ENCODE measurements around the gene NOTCH1. TPM values are rescaled to one million over a fixed set of nuclear protein-coding genes. Genes with fewer than 3 reads are reported as not detected.

The NOTCH1 gene
- total RNA-seq, 3 donors from 2014 or later = 59.0 to 101 (median 72.6) TPM

DNA sequence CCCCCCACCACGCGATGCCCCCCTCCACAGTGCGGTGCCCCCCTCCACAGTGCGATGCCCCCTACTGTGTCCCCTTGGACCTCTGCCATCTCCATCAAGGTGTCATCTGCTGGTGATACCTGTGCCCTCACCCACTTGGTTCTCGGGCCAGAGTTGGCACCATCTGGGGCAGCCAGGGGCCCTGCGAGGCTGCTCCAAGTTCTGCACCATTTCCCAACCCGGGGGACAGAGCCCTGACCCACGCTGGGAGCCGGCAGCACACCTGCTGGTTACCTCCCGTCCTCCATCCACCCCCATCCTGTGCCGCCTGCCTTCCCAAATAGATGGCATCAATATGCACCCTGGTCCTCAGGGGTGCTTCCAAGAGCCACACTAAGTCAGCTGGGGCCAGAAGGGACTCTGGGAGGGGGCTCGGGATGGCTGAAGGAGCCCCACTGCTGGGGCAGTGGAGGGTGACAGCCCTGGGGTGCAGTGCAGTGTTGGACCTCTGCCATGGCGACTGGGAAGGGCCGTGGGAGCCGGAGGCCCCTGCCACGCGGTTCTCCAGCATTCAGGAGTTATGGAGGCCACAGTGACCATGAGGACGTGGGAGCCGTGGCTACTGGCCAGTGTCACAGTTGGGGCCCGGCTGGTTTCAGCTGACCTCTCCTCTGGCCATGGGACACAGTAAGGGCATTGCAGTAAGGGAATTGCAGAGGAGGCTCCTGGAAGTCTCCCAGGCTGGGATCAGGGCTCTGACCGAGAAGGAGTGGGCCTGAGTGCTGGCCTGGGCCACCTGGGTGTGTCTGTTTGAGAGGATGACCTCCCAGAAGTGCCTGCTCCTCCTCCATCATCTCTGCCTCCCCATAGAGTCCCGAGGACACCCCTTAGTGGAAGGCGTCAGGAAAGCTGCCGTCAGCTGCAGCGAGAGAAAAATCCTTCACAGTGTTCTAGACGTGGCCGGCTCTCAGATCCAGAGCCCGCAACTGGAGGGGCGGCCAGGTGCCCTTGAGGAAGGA, 44.2 kb upstream of the NOTCH1 start:
- intact Hi-C loops (cut with DNase I, micrococcal nuclease) = no loop called here

DNA sequence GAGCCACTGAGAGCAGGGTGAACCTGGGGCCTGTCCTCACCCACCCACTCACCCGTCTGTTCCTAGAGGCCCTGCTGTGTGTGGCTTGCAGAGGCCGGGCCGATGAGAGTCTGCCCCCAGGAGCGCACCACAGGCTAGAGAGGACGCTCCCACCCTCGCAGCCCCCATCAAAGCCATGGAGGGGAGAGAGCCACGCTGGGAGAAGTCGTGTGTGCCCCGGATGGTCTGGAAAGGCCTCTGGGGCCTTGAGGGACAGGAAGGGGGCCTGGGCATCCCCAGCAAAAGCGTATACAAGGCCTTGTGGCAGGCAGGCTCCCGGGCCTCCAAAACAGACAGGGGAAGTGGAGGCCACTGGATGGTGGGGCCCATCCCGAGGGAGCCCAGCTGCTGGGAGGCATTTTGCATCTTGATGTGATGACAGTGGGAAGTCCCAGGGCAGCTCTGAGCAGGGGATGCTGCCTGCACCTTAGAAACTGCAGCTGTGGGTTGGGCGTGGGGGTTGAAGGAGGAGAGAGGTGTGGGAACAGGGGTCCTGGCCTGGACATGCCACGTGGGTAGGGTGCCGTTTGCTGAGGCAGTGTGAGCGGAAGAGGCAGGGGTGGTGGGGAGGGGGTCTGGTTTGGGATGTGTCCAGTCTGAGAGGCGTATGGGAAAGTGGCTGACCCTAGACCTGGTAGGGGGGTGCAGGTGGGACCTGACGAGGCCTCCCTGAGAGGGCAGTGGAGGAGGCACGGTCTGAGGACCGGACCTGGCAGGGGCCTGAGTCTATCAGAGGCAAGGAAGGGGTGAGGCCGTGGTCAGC, 43.0 kb upstream of the NOTCH1 start:
- DNase-seq (peak in 1 of 3 donors; percentile 42), ATAC-seq (no peak)
- intact Hi-C loops (cut with DNase I, micrococcal nuclease) = no loop called here
- Histone ChIP-seq H3K36me3 (ENCODE audit: low read depth) (no peaks in the 10 kb centered on the region), H3K4me3 (no peak overlapping the region), H3K9me3 (no peaks in the 10 kb centered on the region), H3K4me1 (ENCODE audit: low read depth) (peaks cover 20% of the 10 kb centered on the region)
- TF ChIP-seq, protein P1, sequence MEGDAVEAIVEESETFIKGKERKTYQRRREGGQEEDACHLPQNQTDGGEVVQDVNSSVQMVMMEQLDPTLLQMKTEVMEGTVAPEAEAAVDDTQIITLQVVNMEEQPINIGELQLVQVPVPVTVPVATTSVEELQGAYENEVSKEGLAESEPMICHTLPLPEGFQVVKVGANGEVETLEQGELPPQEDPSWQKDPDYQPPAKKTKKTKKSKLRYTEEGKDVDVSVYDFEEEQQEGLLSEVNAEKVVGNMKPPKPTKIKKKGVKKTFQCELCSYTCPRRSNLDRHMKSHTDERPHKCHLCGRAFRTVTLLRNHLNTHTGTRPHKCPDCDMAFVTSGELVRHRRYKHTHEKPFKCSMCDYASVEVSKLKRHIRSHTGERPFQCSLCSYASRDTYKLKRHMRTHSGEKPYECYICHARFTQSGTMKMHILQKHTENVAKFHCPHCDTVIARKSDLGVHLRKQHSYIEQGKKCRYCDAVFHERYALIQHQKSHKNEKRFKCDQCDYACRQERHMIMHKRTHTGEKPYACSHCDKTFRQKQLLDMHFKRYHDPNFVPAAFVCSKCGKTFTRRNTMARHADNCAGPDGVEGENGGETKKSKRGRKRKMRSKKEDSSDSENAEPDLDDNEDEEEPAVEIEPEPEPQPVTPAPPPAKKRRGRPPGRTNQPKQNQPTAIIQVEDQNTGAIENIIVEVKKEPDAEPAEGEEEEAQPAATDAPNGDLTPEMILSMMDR (IDR thresholded peaks at IDR 0.05) = no peak

More for the DNA sequence above, 44.2 kb upstream of the NOTCH1 start:
- TF ChIP-seq, protein P1 (IDR thresholded peaks at IDR 0.05) = no peak
- Histone ChIP-seq H3K4me3 (no peak overlapping the region), H3K36me3 (ENCODE audit: low read depth) (no peaks in the 10 kb centered on the region), H3K9me3 (no peaks in the 10 kb centered on the region), H3K4me1 (ENCODE audit: low read depth) (peaks cover 20% of the 10 kb centered on the region)
- peak in 1 of 3 donors; percentile 47 for DNase-seq
- no peak for ATAC-seq

DNA sequence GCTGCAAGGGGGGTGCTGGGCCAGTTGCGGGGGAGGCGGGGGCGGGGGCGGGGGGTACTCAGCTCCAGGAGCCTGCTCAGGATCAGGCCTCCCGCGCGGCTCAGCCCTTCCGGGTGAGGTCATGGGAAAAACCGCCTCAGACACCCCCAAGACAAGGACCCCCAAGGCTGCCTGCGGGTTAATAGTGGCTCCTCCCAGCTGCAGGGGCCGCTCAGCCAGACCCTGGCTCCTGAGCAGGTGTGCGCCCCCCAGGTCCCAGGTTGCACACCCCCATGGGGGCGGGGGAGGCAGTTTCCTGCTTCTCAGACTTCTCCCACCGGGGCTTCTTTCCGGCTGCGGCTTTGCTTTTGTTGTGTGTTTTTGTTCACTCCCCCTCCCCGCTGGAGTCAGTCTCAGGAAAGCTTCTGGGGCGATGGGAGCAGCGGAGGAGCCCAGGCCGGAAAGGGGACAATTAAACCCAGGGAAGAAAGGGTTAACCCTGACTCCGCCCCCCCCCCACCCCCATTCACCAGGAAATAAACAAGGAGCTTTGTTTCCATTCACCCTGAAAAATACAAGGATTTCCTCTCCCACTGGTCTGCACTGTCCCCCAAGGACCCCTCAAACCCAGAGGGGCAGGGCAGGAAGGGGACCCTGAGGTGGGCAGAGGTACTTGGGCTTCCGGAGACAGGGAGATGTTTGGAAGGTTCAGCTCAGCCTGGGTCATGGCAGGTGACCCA, 42.3 kb upstream of the NOTCH1 start:
- peak in 1 of 3 donors; percentile 52 for DNase-seq
- H3K9me3 ChIP-seq = no peaks in the 10 kb centered on the region
- H3K4me1 ChIP-seq (ENCODE audit: low read depth) = peaks cover 20% of the 10 kb centered on the region
- intact Hi-C loops (cut with DNase I, micrococcal nuclease) = no loop called here
- TF ChIP-seq, protein P1 (IDR thresholded peaks at IDR 0.05) = no peak
- no peak overlapping the region for H3K4me3 ChIP-seq
- H3K36me3 ChIP-seq (ENCODE audit: low read depth) = no peaks in the 10 kb centered on the region
- peak; percentile 6 for ATAC-seq

DNA sequence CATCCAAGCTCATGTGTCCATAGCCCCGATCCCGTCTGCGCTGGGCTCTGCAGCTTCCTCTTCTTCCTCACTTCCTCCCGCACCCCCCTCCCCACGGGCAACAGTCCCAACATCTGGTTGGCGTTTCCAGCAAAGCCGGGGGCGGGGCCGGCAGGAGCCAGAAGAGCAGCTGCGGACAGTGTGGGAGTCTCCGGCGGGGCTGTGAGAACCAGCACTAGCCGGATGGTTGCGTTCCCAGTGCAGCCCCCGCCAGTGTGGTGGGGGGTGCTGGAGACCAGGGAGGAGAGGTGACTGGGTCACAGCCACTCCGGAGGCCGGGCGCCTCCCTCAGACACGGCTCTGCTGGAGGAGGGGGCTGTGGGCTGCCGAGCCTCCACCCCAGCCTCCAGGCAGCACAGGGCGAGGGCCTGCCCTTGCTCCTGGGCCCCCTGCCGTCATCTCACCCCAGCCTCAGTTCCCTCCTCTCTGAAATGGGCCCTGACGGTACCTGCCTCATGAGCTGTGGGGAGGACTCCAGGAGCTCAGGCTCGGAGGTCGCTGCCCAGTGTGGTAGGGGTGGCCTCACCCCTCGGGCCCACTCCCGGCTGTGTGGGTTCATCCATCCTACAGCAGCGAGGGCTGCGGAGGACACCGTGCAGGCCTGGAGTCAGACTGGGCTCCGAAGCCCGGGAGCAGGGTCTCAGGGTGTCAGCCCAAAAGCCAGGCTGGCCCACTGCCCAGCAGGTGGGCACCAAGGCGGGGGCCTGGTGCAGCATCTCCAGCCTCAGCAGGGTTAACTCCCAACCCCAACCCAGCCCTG, 41.5 kb upstream of the NOTCH1 start:
- Histone ChIP-seq H3K9me3 (no peaks in the 10 kb centered on the region), H3K4me1 (ENCODE audit: low read depth) (peaks cover 20% of the 10 kb centered on the region), H3K4me3 (no peak overlapping the region), H3K36me3 (ENCODE audit: low read depth) (no peaks in the 10 kb centered on the region)
- peak; percentile 57 for ATAC-seq
- intact Hi-C loops (cut with DNase I, micrococcal nuclease) = no loop called here
- TF ChIP-seq, protein P1 (IDR thresholded peaks at IDR 0.05) = no peak
- peak; percentile 69 to 83 (median 78) for DNase-seq

All from mucosa of descending colon (tissue), 3 donors.